Sigmoid colon (tissue), 4 donors: ENCODE measurements around the gene IL6ST.

Experiments used
- POLR2AphosphoS5 ChIP-seq, 4 donors: sonication (generic); formaldehyde crosslinking; IDR thresholded peaks; one replicate each; pipeline ENCODE4 v1.6.1; 2017; ENCODE audit warnings: antibody characterized with exemption in 4 of 4
- TF ChIP-seq, protein P1 (sequence below), 4 experiments: fragments of 450-650 bp in 3 of 4; fragments of 200-600 bp in 1 of 4; IDR thresholded peaks; one replicate each; pipeline ENCODE4 v1.5.1; 2016 to 2019; ENCODE audit warnings: antibody characterized with exemption in 4 of 4, mild to moderate bottlenecking in 3 of 4, moderate library complexity in 2 of 4

DNA sequence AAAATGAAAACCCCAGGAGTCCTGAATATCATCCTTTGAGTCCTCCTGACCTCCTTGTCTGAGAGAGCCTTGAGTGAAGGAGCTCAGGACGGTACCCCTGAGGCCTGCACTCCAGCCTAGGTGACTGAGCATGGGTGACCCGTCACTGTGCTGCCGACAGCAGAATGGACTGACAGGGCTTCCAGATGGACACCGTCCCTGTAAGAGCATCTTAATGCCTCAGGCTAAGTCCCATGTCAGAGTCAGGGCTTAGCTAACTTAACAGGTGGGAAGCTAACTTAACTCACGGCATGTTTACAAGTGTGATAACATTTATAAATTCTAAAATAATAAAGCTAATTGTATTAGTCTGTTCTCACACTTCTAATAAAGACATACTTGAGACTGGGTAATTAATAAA, 68.3 kb downstream of the IL6ST start:
- TF ChIP-seq, protein P1, sequence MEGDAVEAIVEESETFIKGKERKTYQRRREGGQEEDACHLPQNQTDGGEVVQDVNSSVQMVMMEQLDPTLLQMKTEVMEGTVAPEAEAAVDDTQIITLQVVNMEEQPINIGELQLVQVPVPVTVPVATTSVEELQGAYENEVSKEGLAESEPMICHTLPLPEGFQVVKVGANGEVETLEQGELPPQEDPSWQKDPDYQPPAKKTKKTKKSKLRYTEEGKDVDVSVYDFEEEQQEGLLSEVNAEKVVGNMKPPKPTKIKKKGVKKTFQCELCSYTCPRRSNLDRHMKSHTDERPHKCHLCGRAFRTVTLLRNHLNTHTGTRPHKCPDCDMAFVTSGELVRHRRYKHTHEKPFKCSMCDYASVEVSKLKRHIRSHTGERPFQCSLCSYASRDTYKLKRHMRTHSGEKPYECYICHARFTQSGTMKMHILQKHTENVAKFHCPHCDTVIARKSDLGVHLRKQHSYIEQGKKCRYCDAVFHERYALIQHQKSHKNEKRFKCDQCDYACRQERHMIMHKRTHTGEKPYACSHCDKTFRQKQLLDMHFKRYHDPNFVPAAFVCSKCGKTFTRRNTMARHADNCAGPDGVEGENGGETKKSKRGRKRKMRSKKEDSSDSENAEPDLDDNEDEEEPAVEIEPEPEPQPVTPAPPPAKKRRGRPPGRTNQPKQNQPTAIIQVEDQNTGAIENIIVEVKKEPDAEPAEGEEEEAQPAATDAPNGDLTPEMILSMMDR (IDR thresholded peaks at IDR 0.05): no peak
- TF ChIP-seq POLR2AphosphoS5 (IDR thresholded peaks at IDR 0.05): no peak
